ENCODE data around the gene SCAPER.
"Not testable (repeated sequence)": the region's sequence is repeated elsewhere in the genome, so short reads cannot be mapped to it uniquely, and the experiment has no call there.

SCAPER gene

DNA sequence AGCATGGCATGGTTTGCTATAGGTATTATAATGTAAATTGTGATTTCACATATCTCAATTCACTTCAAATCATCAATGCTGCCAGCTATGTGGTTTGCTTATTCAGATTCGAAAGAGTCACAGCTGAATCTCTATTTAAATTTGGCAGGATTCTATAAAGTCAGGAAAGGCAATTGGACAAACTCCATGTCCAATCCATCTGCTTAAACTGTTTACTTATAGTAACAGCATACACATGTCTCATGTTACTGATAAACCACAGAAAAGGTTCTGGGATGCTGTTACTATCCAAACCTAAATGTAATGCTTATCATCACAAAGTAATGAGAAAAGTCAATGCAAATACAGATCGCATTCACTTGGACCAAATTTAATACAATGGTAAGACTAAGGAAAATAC lies 338.9 kb downstream of the SCAPER start:
- DNase-seq, result no peak

DNA sequence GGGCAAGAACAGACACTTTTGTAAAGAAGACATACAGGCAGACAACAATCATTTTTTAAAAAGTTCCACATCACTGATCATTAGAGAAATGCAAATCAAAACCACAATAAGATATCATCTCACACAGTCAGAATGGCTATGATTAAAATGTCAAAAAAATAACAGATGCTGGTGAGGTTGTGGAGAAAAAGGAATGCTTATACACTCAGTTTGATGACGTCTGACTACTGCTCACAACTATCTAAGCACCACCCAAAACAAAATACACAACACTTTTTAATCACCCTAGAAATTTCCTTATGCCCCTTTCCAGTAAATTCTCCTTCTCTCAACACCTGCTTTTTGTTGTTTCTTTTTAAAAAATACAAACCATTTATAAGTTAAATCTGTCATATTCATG lies 339.8 kb downstream of the SCAPER start:
- no peak for DNase-seq

DNA sequence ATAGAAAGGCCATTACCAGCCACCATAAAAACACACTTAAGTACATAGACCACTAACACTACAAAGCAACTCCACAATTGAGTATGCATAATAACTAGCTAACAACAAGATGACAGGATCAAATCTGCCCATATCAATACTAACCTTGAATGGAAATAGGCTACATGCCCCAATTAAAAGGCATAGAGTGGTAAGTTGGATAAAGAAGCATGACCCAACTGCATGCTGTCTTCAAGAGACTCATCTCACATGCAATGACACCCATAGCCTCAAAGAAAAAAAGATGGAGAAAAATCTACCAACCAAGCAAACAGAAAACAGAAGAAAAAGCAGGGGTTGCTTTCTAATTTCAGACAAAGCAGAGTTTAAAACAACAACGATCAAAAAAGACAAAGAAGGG lies 349.9 kb downstream of the SCAPER start:
- no peak for DNase-seq

DNA sequence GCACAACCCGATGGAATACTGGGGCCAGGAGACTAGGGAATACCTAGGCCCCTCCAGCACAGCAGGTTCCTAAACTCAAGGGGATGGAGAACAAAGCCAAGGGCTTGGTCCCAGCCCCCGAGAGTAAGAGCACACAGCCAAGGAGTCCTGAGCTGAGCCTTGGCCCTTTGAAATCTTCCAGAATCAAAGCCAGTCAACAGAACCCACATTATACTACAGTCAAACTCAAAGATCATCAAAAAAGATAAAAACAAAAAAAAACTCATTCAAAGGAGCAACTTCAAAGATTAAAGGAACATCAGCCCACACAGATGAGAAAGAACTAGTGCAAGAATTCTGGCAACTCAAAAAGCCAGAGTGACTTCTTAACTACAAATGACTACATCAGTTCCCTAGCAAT lies 351.6 kb downstream of the SCAPER start:
- DNase-seq, result no peak

DNA sequence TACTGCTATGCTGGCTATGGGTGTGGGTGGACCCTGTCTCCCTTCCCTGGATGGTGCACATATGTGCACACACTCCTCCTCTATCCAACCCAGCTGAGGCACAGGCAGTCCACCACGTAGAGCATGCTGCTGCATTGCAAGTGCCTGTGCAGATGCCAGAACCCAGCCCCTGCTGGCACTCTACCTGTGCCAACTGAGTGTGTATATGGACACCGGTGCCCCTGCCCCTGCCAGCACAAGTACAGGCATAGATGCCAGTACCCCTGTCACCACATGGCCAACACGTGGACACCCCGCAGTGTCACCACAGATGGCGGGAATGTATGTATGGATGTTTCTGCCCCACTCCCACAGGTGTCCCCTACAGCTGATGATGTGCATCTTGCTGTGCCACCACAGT lies 352.0 kb downstream of the SCAPER start:
- no peak for DNase-seq

DNA sequence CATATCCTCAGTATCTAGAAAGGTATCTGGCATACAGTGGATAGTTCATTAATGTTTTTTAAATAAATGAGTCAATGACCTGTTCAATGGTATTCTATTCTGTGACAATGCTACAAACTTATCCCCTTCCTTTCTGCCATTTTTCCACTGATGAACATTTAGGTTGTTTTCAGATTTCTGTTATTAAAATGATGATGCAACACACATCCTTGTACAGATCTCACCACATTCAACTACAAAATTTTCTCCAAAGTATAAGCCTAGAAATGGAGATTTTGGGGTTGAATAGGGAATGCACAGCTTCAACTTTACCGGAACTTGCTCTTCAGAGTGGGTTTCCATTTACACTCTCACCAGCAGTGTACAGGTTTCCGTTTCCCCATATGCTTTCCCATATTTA lies 358.3 kb downstream of the SCAPER start:
- DNase-seq, result no peak

DNA sequence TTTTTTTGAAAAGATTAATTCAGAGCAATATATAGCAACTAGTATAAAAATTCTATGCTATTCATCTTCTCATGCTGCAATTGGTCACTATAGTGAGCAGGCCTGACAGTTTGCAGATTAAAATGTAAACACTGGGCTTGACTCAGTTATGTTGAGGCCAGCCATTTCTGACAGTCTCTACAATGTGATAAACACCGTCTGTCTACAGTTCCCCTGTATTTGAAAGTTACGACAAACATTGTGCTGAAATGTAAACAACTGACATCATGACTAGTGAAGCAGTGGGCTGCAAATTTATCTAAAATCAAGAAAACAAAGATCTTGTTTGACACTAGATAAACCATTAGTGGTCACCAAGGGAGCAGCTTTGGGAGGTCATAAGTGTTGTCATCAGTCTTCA lies 371.1 kb downstream of the SCAPER start:
- DNase-seq, result no peak

DNA sequence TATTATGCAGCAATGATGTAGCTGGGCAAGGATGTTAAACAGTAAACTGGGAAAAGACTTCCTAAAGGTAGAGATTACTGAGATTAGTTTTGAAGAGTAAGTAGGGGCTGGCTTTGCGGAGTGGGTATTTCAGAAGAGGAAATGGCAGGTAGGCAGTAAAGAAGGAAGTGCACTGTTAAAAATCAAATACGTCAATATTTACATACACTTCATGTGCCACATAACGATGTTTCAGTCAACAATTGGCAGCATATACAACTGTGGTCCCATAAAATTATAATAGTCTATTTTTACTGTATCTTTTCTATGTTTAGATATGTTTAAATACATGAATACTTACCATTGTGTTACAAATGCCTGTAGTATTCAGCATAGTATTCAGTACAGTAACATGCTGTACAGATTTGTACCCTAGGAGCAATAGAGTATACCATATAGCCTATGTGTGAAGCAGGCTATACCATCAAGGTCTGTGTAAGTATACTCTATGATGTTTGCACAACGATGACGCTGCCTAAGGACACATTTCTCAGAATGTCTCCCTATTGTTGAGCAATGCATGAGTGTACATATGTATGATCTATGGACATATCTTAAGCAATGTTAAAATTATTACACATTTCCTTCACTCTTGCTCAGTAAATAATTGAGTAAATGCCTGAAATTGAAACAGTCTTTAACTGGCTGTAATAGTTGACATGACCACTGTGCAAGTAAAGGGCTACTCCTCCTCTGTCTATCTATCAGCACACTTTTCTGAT lies 371.9 kb downstream of the SCAPER start:
- peak; percentile 11 for DNase-seq

DNA sequence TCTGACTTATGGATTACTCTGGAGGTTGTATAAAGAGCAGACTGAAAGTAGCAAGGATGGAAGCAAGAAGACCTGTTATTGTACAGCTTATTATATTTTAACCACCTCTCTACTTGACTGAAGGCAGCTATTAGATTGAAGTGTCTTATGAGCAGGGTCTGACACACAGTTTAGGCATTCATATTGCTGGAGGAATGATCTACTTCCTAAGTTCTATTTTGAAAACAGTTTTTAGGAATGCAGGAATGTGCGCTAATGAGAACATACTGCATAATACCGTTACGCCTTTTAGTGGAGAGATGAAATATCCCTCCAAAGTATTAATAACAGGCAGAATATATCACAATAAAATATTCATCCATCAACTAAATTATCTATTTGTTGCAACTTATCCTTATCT lies 375.2 kb downstream of the SCAPER start:
- DNase-seq, result no peak

DNA sequence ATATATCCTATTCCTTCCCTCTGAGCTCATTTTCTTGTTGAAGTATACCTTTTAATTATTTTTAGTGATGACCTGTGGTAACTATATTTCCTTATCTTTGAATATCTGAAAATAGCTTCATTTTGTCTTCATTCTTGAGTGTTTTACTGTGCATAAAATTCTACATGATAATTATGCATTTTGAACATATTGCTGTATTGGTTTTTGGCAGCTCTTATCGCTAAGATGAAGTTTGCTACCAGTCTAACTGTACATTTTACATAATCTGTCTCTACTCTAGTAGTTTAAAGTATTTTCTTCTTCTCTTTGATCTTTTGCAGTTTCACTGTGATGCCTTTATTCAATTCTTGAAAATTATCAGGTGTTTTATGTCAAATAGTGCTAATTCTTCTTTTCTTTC lies 379.0 kb downstream of the SCAPER start:
- no peak for DNase-seq

DNA sequence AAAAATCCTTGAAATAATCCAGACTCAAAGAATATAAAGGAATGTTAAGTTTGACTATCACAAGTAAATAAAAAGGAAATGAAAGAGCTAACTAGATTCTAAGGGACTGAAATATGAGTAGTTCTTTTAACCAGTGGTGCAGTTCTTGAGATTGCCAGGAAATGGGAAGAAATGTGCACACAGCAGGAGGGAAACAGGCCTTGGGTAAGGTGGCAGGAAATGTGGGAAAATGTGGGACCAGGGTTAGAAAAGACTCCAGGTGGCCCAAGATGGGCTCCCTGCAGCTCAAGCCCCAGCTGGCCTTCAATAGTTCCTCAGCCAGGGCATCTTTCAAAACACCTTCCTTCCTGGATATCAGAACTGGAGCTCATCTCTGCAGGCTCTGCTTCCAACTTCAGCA lies 387.2 kb downstream of the SCAPER start:
- no peak for DNase-seq

DNA sequence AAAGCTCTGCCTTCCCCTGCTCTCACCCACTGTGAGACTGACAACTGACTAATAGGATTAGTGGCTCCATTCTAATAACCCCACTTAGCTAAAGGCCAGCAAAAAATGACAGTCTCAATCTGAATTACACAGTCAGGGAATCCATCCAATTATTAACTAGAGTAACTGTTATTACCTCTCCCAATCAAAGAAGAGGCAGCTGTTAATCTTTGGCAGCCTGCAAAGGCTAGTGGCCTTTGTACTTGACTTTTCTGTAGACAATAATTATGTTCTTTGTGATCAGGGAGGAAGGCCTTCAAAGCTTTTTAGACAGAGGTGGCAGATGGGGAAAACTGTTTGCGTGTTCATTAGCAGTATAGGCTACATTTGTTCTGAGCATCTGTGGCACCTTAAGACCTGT lies 390.9 kb downstream of the SCAPER start:
- DNase-seq, result no peak

DNA sequence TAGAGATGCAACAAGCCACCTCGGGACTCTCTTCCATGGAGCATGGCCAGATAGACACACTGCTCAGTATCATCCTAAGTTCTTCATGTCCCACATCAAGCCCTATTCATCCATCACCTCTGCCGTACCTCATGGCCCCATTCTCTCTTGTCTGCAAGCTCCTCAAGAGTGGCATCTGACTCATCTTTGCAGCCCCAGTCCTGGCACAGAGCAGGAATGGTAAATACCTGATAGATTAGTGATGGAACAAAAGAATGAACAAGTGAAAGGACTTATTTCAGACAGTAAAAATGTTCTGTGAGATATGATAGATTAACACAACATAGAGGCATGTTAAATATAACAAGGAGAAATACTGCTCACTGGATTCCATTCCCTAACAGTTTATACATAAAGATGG lies 392.2 kb downstream of the SCAPER start:
- DNase-seq, result no peak

DNA sequence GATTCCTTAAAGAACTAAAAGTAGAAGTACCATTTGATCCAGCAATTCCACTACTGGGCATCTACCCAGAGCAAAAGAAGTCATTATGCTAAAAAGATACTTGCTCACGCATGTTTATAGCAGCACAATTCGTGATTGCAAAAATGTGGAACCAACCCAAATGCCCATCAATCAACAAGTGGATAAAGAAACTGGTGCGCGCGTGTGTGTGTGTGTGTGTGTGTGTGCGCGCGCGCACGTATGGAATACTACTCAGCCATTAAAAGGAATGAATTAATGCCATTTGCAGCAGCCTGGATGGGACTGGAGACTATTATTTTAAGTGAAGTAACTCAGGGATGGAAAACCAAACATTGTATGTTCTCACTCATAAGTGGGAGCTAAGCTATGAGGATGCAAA lies 394.5 kb downstream of the SCAPER start:
- not testable (repeated sequence) for DNase-seq

DNA sequence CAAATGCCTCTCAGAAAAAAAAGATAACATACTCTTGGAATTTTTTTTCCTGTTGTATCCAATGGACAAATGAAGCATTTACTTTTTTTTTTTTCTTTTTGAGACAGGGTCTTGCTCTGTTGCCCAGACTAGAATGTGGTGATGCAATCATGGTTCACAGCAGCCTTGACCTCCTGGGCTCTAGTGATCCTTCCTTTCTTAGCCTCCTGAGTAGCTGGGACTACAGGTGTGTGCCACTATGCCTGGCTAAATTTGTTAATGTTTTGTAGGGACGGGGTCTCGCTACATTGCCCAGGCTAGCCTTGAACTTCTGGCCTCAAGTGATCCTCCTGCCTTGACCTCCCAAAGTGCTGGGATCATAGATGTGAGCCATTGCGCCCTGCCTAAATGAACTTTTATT lies 401.3 kb downstream of the SCAPER start:
- no peak for DNase-seq

DNA sequence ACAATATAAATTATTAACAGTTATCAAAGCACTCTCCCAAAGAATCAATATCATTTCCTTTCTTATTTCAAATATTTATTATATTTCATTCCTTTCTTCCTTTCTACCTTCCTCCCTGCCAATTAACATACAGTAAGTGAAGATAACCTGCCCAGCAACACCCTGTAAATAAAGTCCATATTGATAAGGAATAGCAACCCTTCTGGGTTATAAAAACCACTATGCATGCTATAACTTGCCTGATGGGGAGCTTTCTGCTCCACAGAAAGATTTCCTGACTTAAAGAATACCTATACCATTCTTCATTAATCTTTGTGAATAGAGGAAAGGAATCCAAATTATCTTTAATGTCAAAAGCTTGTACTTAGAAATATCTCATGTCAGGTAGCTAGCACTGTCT lies 402.0 kb downstream of the SCAPER start:
- DNase-seq, result no peak

DNA sequence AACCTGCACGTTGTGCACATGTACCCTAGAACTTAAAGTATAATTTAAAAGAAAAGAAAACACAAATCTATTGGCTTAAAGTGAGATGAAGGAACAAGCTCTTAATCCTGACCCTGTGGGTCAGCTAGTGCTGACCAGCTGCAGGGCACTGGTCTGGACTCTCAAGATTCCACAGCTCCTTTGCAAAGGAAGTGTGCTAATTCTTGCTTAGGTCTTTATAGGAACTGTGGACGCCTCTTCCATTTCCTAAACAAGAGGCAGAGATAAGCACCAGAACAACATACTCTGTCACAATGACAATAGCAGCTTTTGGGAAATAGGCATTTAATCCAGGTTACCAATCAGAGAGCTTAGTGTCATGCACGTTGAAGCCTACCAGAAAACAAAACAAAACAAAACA lies 402.5 kb downstream of the SCAPER start:
- no peak for DNase-seq

DNA sequence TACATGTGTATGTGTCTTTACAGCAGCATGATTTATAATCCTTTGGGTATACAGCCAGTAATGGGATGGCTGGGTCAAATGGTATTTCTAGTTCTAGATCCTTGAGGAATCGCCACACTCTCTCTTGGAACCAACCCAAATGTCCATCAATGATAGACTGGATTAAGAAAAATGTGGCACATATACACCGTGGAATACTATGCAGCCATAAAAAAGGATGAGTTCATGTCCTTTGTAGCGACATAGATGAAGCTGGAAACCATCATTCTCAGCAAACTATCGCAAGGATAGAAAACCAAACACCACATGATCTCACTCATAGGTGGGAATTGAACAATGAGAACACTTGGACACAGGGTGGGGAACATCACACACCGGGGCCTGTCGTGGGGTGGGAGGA lies 403.0 kb downstream of the SCAPER start:
- DNase-seq, result not testable (repeated sequence)

DNA sequence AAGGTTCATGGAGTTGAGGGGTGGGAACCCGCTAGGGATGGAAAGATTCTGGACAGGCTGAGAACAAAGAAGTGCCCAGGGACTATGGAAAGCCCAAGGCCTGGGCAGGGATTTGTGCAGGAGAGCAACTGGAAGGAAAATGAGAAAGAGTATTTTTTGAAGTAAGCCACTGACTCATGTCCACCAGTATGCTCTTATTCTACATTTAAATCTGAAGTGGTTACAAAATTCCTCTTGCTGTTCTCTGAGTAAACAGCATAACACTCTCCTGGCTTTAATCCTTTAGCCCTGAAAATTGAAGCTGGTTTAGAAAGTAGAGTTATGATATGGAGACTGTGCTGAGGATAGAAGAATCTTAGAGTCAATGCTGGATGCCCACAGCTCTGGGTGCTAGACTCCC lies 403.4 kb downstream of the SCAPER start:
- DNase-seq, result no peak

DNA sequence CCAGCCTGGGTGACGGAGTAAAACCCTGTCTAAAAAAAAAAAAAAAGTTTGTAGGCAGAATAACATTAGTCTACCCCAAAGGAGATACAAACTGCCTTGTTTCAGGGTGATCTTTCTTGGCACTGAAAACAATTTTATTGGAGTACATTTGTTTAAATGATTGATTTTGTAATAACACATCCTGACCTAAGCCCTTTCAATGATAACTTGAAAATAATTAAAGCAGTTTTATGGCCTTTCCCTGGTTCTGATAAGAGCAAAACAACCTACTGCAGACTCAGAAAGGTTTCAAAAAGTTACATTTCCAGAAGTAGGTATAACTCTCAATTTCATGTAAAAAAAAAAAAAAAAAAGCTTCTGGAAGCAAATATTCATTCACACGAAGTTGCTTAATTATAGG lies 404.1 kb downstream of the SCAPER start:
- no peak for DNase-seq

DNA sequence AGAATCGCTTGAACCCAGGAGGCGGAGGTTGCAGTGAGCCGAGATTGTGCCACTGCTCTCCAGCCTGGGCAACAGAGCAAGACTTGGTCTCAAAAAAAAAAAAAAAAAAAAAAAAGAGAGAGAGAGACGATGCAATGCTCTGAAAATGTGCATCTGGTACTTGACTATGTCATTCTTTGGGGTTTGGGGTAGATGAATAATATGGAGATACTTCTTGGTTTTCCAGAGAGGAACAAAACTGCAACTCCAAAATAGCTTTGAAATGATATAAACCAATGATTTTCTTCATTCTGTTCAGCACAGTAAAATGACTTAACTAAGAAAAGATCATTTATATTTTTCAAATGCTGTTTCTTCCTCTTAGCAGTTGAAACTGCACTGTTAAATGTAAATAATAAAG lies 409.7 kb downstream of the SCAPER start:
- DNase-seq, result no peak

DNA sequence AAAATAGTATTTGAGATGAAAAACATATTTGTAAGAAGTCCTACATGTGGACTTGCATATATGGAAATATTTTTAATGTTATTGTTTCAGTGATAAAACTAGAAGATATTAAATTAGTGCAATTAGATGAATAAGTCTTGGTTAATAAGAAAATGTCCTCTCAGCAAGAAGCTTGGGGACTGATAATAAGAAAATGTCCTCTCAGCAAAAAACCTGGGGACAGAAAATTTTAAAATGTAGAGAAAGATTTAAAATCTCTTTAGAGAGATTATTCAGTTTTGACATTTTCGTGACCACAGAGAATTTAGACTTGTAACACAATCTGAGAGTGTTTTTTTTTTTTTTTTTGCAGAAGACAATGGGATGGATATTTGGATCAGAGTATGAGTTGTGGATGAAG lies 412.6 kb downstream of the SCAPER start:
- no peak for DNase-seq

DNA sequence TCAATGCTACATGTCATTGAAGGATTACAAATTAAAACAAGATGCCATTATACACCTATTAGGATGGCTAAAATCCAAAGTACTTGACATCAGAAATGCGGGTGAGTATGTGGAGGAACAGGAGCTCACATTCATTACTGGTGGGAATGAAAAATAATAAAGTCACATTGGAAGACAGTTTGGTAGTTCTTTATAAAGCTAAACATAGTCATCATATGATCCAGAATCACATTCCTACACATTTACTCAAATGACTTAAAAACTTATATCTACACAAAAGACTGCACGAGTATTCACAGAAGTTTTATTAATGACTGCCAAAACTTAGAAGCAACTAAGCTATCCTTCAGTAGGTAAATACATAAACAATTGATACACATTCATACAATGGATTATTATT lies 421.4 kb downstream of the SCAPER start:
- no peak for DNase-seq

DNA sequence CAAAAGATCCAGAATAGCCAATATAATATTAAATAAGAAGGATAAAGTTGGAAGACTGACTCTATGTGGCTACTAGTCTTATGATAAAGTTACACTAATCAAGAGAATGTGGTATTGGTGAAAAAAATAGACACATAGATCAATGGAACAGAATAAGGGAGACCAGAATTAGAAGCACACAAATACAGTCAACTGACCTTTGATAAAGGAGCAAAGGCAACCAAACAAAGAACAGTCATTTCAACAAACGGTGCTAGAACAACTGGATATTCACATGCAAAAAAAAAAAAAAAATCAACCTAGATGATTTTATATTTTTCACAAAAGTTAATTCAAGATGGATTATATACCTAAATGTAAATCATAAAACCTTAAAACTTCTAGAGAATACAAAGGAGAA lies 422.1 kb downstream of the SCAPER start:
- DNase-seq, result no peak

DNA sequence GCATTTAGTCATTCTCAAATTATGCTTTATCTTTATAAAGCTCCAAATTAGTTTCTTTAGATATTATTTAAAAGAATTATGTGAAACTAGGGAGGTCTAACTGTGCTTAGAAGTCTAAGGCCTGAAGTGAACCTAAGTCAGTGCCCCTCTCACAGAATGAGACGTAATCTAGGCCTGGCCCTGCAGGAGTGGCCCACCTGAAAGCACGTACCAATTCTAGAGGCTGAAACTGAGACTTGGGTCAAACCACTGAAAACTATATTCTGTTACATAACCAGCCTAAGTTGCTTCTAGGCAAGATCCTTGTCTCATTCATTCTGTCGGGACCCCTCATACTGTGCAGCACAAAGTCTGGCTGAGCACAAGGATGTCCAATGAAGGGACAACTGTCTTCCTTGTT lies 424.9 kb downstream of the SCAPER start:
- no peak for DNase-seq

DNA sequence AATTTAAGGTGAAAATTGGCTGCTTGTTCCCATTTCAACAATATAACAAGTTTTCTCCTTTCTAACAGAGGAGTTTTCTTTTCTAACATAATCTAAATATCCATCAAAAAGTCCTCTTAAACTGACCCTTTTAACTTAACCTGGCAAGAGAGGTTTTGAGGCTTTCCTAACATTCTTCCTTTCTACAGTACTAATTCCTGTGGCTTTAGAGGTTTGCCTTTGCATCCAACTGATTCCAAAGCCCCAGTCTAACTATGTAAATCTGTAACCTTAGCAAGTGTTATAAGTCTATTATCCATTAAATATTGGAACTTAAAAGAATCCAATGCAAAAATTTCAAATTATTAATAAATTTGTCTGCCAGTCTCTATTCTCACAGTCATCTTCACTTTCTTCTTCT lies 434.4 kb downstream of the SCAPER start:
- DNase-seq, result no peak
